ENCODE data around the gene PFKFB4. TPM values are rescaled to one million over a fixed set of nuclear protein-coding genes. Genes with fewer than 3 reads are reported as not detected.

Gene PFKFB4
- total and polyA plus RNA-seq, 10 of the 15 experiments (the other 5 are each of a cell fraction or from before 2014, with no cell fraction given) = 0.37 to 89.1 (median 5.2) TPM

DNA sequence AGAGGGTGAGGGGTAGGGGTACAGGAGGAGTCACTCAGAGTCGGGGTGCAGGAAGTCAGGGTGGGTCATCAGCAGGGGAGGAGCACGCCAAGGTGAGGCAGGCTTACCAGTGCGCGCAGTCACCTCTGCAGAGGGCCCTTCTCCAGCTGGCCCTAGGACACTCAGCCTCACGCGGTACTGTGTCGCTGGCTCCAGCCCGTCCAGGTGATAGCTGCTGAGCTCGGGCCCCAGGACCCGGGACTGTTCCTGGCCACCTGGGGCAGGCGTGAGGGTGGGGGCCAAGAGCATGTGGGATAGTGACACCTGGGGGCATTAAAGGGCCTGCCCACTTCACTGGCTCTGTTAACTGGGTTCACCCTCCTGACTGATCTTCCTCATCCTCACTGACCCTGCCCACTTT lies 31.1 kb upstream of the PFKFB4 start (continued):
- TF ChIP-seq SMAD1 (IDR thresholded peaks at IDR 0.05; ENCODE audit: low read depth, partially characterized antibody) (no peak), IKZF1 (conservative IDR thresholded peaks at IDR 0.05) (no peak), ZZZ3 (IDR thresholded peaks at IDR 0.05; ENCODE audit: control insufficient read depth, insufficient read length, low read depth) (no peak), FOXK2 (IDR thresholded peaks at IDR 0.05) (no peak), LARP7 (IDR thresholded peaks at IDR 0.05) (no peak), ATF7 (IDR thresholded peaks at IDR 0.05; ENCODE audit: low read depth) (no peak)

DNA sequence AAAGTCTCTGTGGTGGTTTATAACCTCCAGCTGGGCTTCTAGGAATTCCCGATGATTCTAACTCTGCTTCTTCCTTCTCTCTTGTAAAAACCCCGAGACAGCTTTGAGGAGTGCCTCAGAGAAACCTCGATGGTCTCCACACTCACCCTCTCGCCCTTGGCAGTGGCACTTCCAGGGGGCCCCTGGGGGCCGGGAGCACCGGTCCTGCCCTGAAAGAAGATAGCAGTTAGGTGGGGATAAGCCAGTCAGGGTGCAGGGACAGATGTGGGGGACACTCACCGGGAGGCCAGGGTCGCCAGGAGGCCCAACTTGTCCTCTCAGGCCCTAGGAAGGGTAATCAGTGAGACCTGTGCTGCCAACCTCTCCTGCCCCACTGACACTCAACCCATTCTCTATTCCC lies 28.8 kb upstream of the PFKFB4 start:
- ChIA-PET RAD21 (ENCODE audit: unreplicated experiment) (no interaction called here), CTCF (no interaction called here), POLR2A (no interaction called here), SMC1A (ENCODE audit: uncharacterized antibody, unreplicated experiment) (no interaction called here)
- no TSS peak for BruUV-seq (replicated peaks)
- Histone ChIP-seq H3K27ac (ENCODE audit: control insufficient read depth, insufficient read depth) (no peak overlapping the region), H3K4me1 (ENCODE audit: control insufficient read depth, insufficient read depth, low read length) (no peaks in the 10 kb centered on the region), H3K9ac (ENCODE audit: control insufficient read depth, insufficient read depth, low read length) (no peak overlapping the region), H3K4me3 (no peak overlapping the region), H3K36me3 (ENCODE audit: control insufficient read depth in 2 of 2, insufficient read depth in 2 of 2, low read length in 1 of 2) (no peaks in the 10 kb centered on the region), H3K27me3 (replicated peaks in 1 of 2; ENCODE audit: control insufficient read depth in 2 of 2, insufficient read depth in 2 of 2, low read length in 1 of 2) (no peaks in the 10 kb centered on the region), H2AFZ (ENCODE audit: control insufficient read depth, low read depth, low read length) (no peak overlapping the region), H3K4me2 (ENCODE audit: control insufficient read depth, insufficient read depth) (no peak overlapping the region), H3K9me3 (replicated peaks; ENCODE audit: control insufficient read depth, insufficient read depth, low read length) (no peaks in the 10 kb centered on the region), H4K20me1 (ENCODE audit: control insufficient read depth, insufficient read depth) (no peaks in the 10 kb centered on the region), H3K79me2 (ENCODE audit: control insufficient read depth, insufficient read depth, low read length) (no peaks in the 10 kb centered on the region)
- TF ChIP-seq PAX5 (IDR thresholded peaks at IDR 0.05; ENCODE audit: borderline replicate concordance, low read depth, low read length) (no peak), TBL1XR1 (IDR thresholded peaks at IDR 0.05; ENCODE audit: low read depth, low read length) (no peak), SUZ12 (IDR thresholded peaks at IDR 0.05; ENCODE audit: unreplicated experiment) (no peak), ETV6 (conservative IDR thresholded peaks at IDR 0.05 in 1 of 2, IDR thresholded peaks at IDR 0.05 in 1 of 2; ENCODE audit: borderline replicate concordance in 1 of 2, low read depth in 1 of 2) (no peak), CBX3 (IDR thresholded peaks at IDR 0.05; ENCODE audit: borderline replicate concordance, low read depth) (no peak)
- no peak for ATAC-seq
- intact Hi-C loops (cut with micrococcal nuclease; ENCODE audit: unreplicated experiment) (no loop called here), in situ Hi-C loops (cut with MboI) (no loop called here)
- DNase-seq (ENCODE audit: low read depth, low spot score) = no peak
- FAIRE-seq = no peak
- WGBS (ENCODE audit: insufficient coverage, insufficient replicate concordance, low lambda C conversion rate, missing lambda C conversion rate) = 29% methylated on average over 8 of the region's 8 CpGs
